ENCODE results near the gene WNT4.

DNA sequence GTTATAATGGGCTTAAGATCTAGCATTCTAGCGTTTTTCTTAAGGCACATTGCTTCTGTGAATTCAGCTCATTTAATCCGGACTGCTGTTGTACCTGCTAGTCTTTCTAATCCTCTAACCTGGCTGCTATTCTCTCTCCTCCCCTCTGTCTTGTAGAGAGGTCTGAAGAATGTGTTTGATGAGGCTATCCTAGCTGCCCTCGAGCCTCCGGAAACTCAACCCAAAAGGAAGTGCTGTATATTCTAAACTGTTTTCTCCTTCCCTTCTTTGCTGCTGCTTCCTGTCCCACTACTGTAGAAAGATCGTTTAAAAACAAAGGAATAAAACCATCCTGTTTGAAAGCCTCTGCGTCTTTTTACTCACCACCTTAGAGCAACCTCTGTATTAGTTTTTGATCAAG, 53.1 kb downstream of the WNT4 start:
- TF ChIP-seq, protein P1, sequence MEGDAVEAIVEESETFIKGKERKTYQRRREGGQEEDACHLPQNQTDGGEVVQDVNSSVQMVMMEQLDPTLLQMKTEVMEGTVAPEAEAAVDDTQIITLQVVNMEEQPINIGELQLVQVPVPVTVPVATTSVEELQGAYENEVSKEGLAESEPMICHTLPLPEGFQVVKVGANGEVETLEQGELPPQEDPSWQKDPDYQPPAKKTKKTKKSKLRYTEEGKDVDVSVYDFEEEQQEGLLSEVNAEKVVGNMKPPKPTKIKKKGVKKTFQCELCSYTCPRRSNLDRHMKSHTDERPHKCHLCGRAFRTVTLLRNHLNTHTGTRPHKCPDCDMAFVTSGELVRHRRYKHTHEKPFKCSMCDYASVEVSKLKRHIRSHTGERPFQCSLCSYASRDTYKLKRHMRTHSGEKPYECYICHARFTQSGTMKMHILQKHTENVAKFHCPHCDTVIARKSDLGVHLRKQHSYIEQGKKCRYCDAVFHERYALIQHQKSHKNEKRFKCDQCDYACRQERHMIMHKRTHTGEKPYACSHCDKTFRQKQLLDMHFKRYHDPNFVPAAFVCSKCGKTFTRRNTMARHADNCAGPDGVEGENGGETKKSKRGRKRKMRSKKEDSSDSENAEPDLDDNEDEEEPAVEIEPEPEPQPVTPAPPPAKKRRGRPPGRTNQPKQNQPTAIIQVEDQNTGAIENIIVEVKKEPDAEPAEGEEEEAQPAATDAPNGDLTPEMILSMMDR (IDR thresholded peaks at IDR 0.05), result no peak
- TF ChIP-seq POLR2A (IDR thresholded peaks at IDR 0.05), result no peak

Data from body of pancreas (tissue), 4 donors.